GM13977 (cell line): ENCODE measurements around the gene PAX2.

ENCODE experiments used
- DNase-seq: peaks from one replicate; pipeline ENCODE4 v3.0.0; 2012; ENCODE audit warnings: low spot score
- CTCF ChIP-seq: IDR thresholded peaks from 2 replicates; pipeline ENCODE4 v1.5.1; 2012; ENCODE audit warnings: mild to moderate bottlenecking, control low read depth; ENCODE audit not compliant: insufficient read depth; ENCODE audit errors: extremely low read depth, missing control alignments
- in situ Hi-C: fragments of 300-500 bp; cut with MboI; formaldehyde crosslinking; loops from one replicate; pipeline ENCODE4 v1.12.0; 2022; ENCODE audit warnings: low sequenced_read_pairs, low pct_unique_long_range_greater_than_20kb, mixed read lengths, inconsistent platforms; ENCODE audit not compliant: unreplicated experiment

Gene PAX2

DNA sequence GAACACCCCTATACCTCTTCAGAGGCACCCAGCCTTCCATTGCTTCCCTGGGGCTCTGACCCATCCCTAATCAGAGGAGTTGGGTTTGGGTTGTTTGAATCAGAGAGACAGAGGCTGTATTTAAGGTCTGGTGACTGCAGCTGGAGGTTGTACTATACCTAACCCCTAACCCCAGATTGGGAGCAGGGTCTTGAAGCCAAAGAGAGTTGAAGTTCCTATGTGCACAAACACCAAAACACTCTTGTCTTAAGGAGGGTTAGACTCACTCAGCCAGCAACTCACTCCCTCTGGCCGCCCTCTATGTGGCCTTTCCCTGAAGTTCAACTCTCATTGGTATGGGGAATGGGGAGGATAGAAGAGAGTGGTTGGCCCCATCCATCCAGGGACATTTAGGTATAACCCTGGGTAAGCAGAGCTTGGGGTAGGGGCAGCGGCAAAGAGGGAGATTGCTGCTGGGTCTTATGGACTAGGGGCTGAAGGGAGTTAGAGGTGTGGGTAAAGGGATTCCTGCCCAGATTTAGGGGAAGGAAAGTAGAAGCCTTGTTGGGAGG is 80.0 kb downstream of the PAX2 start:
- no peak for DNase-seq
- in situ Hi-C loops = no loop called here
- no peak for TF ChIP-seq CTCF

- in situ Hi-C loops = no loop called here
- TF ChIP-seq CTCF = no peak
- peak; percentile 68 for DNase-seq
Measured at GRCh38 chr10:100826031-100826651, 80.8 kb downstream of the PAX2 start.

GRCh38 chr10:100826661-100826982 is 81.2 kb downstream of the PAX2 start:
- no peak for DNase-seq
- no peak for TF ChIP-seq CTCF
- in situ Hi-C loops = no loop called here

DNA sequence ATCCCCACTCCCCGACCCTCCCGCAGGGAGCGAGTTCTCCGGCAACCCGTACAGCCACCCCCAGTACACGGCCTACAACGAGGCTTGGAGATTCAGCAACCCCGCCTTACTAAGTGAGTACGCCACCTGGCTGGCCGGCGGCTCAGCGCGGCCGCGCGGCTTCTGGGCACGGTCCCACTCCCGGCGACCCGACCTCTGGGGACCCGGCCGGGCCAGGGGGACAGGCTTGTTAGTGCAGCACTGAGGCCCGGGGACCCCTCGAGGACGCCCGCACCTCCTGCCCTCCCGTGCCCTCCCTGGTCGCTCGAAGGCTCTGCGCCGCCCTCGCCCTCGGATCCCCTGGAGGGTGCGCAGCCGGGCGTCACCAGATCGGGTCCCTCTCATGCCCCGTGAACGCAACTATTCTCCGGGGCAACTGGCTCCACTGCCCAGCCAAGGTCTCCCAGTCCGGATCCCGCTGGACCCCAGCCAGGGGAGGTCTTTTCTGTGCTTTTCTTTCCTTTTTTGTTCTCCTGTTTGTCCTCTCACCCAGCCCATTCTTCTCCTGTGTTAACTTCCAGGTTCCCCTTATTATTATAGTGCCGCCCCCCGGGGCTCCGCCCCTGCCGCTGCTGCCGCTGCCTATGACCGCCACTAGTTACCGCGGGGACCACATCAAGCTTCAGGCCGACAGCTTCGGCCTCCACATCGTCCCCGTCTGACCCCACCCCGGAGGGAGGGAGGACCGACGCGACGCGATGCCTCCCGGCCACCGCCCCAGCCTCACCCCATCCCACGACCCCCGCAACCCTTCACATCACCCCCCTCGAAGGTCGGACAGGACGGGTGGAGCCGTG is 81.8 kb downstream of the PAX2 start:
- peak; percentile 43 for TF ChIP-seq CTCF
- in situ Hi-C loops = no loop called here
- DNase-seq = peak; percentile 79

- TF ChIP-seq CTCF = peak; percentile 32
- DNase-seq = peak; percentile 77
- in situ Hi-C loops = no loop called here
Measured at GRCh38 chr10:100827819-100828737, 82.7 kb downstream of the PAX2 start.

GRCh38 chr10:100828738-100829096 is 83.3 kb downstream of the PAX2 start:
- in situ Hi-C loops = no loop called here
- DNase-seq = peak; percentile 81
- TF ChIP-seq CTCF = no peak
